NCI-H146 (cell line): ENCODE data around the gene CBS.
"Not testable (repeated sequence)": the region's sequence is repeated elsewhere in the genome, so short reads cannot be mapped to it uniquely, and the experiment has no call there.

ENCODE experiments used
- DNase-seq: peaks from one replicate; lab custom pipeline; 2025; lab: John Stamatoyannopoulos, UW

CBS gene

GRCh38 chr21:43068065-43068464, 7.6 kb downstream of the CBS start:
- not testable (repeated sequence) for DNase-seq

DNA sequence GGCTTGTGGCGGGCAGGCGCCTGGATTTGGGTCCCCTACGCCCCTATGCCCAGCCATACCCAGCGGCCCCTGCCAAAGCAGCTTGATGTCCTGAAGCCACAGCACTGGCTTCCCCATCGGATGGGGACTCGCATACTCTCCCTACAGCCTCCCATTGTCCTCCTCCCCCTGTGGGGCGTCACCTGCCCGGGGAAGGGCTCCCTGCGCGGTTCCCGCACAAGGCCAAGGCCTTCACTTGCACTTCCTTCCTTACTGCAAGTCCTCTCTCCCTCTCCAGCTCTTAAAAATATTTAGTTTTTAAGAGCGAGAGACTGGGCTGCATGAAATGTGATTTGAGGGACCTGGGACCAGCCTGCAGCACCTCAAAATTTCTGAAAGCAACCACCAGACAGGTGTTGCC, 8.9 kb downstream of the CBS start:
- not testable (repeated sequence) for DNase-seq

DNA sequence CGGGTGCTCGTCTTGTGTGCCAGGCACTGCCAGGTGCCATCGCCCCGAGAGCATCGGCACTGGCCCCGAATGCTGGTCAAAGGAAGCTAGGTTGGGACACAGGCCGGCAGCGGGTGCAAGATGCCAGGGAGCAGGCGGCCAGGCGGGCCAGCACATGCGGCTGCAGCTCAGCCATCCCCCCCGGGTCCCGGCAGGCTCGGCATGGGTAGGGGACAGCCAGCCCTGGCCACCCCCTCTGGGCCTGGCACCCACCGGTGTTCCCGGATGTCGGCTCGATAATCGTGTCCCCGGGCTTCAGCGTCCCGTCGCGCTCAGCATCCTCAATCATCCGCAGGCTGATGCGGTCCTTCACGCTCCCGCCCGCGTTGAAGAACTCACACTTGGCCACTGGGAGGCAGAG, 9.6 kb downstream of the CBS start:
- not testable (repeated sequence) for DNase-seq

DNA sequence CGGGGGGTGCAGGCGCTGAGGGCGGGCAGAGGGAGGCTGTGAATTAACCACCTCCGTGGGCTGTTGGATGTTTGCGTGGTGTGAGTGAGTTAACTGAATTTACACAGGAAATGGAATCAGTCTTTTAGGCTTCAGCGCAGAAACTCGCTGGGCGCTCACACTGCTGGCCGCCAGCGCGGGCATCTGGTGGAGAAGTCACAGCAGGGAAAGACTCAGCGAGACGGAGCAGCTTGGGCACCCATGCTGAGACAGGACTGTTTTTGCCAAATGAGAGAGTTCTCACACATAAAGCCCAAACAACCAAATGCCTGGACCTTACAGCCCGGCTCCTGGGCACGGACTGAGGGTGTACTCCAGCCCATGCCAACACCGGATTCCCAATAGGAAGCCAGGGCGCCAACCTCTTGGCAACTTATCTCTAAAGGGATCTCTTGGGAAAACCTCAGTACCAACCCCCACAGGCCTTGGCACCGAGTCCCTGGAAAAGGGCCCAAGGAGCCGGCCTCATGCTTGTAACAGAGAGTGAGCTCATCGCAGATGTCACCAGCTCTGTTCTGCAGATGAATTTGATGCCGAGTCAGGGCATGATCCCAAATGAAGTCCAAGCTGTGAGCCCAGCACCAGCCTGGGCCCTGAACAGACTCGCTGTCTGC, 11.2 kb downstream of the CBS start:
- not testable (repeated sequence) for DNase-seq

- DNase-seq, result not testable (repeated sequence)
Observed at GRCh38 chr21:43062955-43063664, 12.5 kb downstream of the CBS start.

GRCh38 chr21:43053112-43053511, 22.5 kb downstream of the CBS start:
- DNase-seq, result not testable (repeated sequence)

DNA sequence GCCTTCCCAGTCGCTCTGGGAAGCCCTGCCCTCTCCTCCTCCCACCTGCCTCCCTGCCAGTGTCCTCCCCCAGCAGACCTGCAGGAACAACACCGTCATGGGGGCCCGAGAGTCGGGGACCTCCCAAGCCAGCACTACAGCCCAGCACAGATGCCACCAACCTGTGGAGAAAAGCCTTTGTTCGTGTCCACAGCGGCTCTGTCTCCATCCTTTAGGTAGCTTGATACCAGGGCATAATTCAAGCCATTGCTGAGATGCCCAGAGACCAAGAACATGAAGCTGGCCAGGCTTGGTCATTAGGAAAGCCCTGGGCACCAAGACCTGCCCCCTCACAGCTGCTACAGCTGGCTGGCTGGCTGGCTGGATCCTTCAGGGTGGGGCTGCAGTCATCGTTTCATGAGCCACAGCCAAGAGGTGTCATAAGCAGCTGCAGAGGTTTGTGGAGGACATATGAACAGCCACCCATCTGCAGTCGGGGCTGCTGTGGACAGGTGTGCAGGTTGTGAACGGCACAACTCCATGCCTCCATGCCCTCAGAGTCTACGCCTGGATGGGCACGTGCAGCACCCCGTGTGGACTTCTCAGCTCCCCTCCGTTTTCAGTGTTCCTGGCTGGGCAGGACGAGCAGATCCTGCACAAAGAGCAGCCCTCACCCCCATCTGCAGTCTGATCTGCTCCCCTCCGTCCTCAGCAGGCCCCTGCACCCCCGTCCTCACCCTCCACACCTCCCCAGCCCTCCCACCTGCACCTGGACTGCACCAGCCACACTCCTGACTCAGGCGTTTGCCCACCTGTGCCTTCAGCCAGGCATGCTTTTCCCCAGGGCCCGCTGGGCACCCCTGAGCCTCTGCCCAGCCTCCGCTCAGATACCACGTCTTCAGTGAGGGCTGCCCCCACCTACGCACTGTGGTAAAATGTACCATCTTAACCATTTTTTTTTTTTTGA, 29.5 kb downstream of the CBS start:
- DNase-seq, result not testable (repeated sequence)

DNA sequence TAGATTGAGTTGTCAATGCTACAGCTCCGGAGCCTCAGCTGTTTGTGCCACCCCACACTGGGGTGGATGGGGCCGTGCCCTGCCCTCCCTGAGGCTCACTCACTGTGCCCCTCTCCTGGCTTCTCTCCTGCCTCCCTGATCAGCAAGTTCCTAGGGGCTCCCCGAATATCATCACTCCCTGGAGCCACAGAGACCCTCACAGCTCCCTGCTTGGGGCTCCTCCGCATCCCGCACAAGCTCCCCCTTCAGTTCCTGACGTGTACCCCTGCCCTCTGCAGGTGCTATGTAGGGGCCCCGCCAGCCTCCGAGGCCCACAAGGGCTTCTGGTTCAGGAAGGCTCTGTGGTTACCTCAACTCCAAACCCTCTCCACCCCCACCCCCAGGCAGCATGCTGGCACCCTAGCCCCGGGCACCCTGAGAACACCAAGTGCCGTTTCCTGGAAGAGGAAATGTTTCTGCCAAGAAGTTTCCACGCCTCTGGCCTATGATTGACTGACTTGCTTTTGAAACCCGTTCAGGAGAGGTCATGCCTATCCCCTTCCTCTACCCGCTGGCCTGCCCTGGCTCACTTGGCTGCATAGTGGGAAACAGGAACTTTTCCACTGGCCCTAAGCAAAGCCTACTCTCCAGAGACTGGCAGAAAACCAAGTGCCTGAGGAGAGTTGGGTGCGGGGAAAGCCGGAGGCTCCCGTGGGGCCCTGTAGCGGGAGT, 30.3 kb downstream of the CBS start:
- not testable (repeated sequence) for DNase-seq

DNA sequence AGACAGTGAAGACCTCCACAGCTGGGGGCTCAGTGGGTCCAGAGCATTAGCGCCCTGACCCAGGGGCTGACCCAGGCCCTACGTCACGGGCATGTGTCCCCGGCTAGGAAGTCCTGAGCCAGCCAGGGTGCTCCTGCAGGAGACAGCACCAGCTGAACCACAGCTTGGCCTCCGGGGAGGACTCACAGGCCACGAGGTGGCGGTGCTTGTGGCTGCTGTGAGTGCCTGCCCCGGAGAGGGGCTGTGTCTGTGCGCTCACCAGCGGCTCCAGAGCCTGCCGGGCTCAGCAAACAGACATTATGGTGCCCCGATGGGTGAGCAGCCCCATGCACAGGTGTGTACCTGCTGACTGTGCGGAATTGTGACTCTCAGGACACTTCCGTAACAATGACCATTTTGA, 31.1 kb downstream of the CBS start:
- not testable (repeated sequence) for DNase-seq

DNA sequence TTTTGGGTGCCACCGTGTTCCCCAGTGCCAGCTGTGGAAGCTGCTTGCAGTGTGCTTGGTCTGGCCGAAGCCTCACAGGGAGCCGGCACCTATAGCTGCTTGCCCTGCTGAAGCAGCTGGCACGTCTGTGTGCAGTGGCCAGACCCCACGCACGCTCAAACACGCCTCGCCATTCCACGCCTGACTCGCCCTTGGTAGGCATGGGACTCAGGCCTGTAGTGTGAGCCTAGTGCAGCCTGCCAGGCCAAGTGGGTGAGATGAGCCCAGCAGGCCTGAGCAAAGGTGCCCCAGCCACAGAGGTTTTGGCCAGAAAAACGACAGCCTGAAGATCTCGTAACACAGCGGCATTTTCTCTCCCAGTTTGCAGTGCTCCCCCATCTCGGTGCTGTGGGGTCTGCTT, 32.3 kb downstream of the CBS start:
- DNase-seq, result not testable (repeated sequence)

GRCh38 chr21:43042169-43042568, 33.5 kb downstream of the CBS start:
- DNase-seq, result not testable (repeated sequence)

GRCh38 chr21:43038659-43039044, 37.0 kb downstream of the CBS start:
- DNase-seq, result not testable (repeated sequence)

DNA sequence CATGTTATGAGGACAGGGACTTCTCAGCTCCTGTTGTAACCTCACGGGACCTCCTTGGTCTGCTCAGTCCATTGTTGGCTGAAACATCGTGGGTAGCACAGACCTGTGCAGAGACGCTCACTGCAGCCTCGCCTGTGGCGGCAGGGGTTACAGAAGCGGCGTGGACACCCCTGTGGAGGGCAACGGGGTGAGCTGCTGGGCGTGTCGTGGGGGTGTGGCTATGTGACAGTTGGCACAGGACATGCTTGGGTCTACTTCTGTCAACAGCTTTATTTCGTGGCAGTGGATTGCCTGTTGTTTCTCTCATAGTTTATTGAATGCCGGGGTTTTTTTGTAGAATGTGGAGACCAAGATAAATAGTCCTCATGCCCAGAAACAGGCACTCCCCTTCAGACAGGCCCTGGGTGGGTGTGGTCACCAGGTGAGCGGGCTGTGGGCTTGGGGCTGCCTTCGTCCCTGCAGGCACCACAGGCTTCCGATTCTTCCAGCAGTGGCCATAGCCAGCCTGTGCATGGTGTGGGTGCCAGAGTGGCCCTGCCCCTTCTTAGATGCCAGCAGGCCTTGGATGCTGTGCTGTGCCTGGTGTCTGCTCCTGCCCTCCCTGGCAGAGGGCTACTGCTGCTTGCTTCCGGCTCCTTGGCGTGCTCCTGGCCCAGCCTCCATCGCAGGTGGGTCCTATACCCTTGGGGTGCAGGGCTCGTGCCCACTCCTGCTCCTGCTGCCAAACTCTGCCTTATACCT, 37.5 kb downstream of the CBS start:
- DNase-seq, result not testable (repeated sequence)

DNA sequence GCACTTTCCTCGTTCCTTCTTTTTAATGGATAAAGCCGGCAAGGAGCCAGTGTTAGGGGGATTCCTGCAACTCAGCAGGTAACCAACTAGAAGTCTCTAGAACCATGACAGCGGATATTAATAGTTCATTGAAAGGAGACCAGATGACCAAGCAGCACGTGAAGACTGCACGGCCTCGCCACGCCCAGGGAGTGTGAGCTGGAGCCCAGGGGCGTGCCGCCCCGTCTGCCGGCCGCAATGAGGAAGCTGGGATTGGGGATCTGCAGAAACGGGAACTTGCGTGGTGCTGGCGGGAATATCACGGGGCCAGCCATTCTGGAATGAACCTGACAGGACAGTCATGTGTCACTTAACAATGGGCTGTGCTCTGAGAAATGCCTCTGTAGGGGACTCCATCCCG, 38.7 kb downstream of the CBS start:
- not testable (repeated sequence) for DNase-seq

GRCh38 chr21:43034826-43035225, 40.8 kb downstream of the CBS start:
- DNase-seq, result no peak

DNA sequence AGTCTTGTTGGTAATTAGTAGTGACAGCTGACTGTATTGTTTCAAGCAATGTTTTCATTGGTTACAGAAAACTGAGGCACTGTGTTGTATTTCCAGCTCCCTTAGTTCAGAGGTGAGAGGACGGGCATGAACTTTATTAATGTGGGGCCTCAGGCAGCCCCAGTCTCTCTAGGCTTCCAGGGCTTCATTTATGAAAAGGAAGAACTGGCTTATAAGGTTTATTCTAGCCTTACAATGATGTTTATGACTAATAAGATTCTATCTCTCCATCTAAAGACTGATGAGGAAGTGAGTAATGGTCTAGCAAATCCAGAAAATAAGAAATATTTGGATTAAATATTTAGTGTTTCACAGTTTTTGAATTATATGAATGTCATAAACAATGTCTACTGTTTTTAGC, 41.5 kb downstream of the CBS start:
- DNase-seq, result no peak

DNA sequence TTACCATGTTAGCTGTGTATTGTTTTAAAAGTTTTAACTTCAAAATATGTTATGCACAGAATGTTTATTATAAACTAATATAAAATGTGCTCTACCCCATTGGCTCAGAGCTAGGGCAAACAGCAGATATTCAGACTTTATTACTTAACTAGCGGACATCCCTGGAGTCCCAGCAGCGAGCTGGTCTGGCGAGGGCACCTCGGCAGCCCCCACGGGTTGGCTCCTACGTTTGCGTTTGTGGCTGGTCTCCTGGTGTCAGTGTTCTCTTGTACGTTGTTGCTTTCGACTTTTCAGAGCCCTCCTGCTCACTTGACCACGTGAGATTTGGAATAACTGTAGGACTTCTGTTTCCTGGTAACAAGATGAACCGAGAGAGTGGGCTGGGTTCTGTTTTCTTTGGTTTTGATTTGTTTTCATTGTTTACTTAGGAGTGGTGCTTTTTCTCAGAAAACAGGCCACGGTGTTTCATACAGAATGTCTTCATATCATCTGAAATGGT, 44.5 kb downstream of the CBS start:
- no peak for DNase-seq

- no peak for DNase-seq
Observed at GRCh38 chr21:43029785-43030184, 45.9 kb downstream of the CBS start.

DNA sequence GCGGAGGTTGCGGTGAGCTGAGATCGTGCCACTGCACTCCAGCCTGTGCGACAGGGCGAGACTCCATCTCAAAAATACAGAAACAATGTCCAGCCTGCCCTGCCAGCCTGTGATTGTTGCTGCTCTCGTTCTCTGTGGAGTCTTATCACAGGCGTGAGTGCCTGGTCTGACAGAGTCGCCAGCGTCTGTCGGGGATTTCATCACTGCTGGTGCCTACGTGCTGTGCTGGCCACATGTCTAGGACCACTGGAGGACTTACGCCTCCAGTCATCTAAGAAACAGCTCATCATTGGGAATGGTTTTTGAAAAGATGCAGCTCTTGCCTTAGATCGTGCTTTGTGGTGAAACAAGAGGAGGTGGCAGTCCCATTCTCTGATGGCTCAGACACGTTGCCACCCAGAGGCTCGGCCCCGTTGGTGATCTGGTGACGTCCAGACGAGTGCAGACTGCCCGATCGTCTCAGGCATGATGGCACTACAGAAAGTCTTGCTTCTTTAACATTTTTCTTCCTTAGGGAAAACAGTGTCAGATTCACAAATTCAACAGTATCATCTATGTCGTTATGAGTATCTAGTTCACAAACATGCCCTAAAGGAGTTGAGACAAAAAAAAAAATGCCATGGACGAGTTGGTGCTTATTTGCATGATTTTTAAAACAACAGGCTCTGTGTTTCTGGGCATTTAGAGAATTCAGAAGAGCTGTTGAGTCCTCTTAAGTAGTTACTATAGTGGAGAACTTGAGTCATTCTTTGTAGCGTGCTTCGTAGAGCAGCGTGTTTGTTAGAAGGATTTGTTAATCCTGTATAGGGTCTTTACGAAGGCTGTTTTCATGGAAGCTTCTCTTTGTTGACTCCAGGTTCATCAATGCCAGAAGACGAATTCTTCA, 47.5 kb downstream of the CBS start:
- no peak for DNase-seq

DNA sequence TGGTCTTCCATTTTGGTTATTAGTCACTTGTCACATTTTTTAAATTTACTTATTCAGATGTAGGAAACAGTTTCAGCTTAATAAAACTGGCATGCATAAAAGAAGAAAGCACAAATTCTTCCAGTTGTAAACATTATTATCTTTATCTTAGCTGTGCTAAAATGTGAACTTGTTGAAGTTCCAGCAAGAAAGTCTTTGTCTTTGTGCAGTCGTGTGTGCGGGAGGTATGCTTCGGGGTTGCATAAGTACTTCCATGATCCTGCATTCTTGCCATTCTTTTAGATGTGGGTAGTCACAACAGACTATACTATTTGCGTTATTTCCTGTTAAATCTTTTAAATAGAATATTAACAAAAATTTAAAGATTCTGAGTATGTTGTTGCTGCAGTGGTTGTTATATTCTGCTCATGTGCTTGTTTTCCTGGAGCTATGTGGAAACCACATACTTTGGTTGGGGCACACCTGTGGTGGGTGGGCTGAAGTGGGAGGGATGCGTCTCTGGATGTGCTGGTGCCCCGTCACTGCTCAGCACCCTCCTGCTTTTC, 49.9 kb downstream of the CBS start:
- DNase-seq, result no peak
